NT2/D1 (cell line): ENCODE data around the gene KLF13.

Experiments used
- DNase-seq: peaks from one replicate; pipeline ENCODE4 v3.0.0-alpha.2; 2011; ENCODE audit warnings: low read depth, low spot score
- H3K27me3 ChIP-seq: 2 replicates; pipeline ENCODE4 v1.6.0; 2011; ENCODE audit warnings: mild to moderate bottlenecking; ENCODE audit not compliant: insufficient read length, insufficient read depth
- H3K36me3 ChIP-seq: 2 replicates; pipeline ENCODE4 v1.6.1; 2011; ENCODE audit warnings: mild to moderate bottlenecking, low read length, mixed read lengths; ENCODE audit not compliant: insufficient read depth, insufficient read length
- H3K4me1 ChIP-seq: 2 replicates; pipeline ENCODE4 v1.5.1; 2011; ENCODE audit not compliant: insufficient read depth, insufficient read length
- H3K4me3 ChIP-seq: 2 replicates; pipeline ENCODE4 v1.5.1; 2011; ENCODE audit warnings: low read depth; ENCODE audit not compliant: insufficient read length
- H3K9ac ChIP-seq: 2 replicates; pipeline ENCODE4 v1.6.0; 2011; ENCODE audit warnings: low read depth; ENCODE audit not compliant: insufficient read length
- H3K9me3 ChIP-seq: 2 replicates; pipeline ENCODE4 v1.5.1; 2011; ENCODE audit warnings: mild to moderate bottlenecking, low read length; ENCODE audit not compliant: insufficient read depth
- SUZ12 ChIP-seq: IDR thresholded peaks from 2 replicates; pipeline ENCODE4 v1.6.1; 2011; ENCODE audit not compliant: insufficient read length, insufficient read depth; ENCODE audit errors: extremely low read depth
- YY1 ChIP-seq: IDR thresholded peaks from 2 replicates; pipeline ENCODE4 v1.6.1; 2011; ENCODE audit not compliant: insufficient read length, insufficient read depth
- ZNF274 ChIP-seq: IDR thresholded peaks from 2 replicates; pipeline ENCODE4 v1.6.1; 2011; ENCODE audit warnings: mild to moderate bottlenecking, low read depth, low read length

Gene KLF13

GRCh38 chr15:31318429-31318828 lies 8.2 kb upstream of the KLF13 start:
- TF ChIP-seq ZNF274: no peak
- no peak for TF ChIP-seq SUZ12
- no peak for TF ChIP-seq YY1
- Histone ChIP-seq H3K9me3 (peaks cover 6% of the 10 kb centered on the region; the same call in 1 of the 2 replicates), H3K36me3 (no peaks in the 10 kb centered on the region), H3K4me1 (no peaks in the 10 kb centered on the region), H3K4me3 (no peak overlapping the region), H3K27me3 (peaks cover 12% of the 10 kb centered on the region), H3K9ac (no peak overlapping the region)
- no peak for DNase-seq

GRCh38 chr15:31320022-31320421 lies 6.6 kb upstream of the KLF13 start:
- no peaks in the 10 kb centered on the region for H3K36me3 ChIP-seq
- peaks cover 6% of the 10 kb centered on the region; the same call in 1 of the 2 replicates for H3K9me3 ChIP-seq
- H3K4me1 ChIP-seq: no peaks in the 10 kb centered on the region
- no peak overlapping the region for H3K9ac ChIP-seq
- H3K27me3 ChIP-seq: peaks cover 26% of the 10 kb centered on the region
- DNase-seq: no peak
- no peak for TF ChIP-seq SUZ12
- no peak overlapping the region for H3K4me3 ChIP-seq

- no peaks in the 10 kb centered on the region for H3K36me3 ChIP-seq
- no peak for TF ChIP-seq ZNF274
- no peak for TF ChIP-seq YY1
- no peak for TF ChIP-seq SUZ12
These were observed 5.2 kb upstream of the KLF13 start for GRCh38 chr15:31321418-31321817.

GRCh38 chr15:31322504-31322903 lies 4.1 kb upstream of the KLF13 start:
- DNase-seq: no peak
- Histone ChIP-seq H3K4me1 (no peaks in the 10 kb centered on the region), H3K9ac (no peak overlapping the region), H3K27me3 (peaks cover 30% of the 10 kb centered on the region), H3K4me3 (no peak overlapping the region), H3K9me3 (peaks cover 6% of the 10 kb centered on the region; the same call in 1 of the 2 replicates), H3K36me3 (no peaks in the 10 kb centered on the region)
- TF ChIP-seq ZNF274: no peak

More at GRCh38 chr15:31321418-31321817, 5.2 kb upstream of the KLF13 start:
- peaks cover 30% of the 10 kb centered on the region for H3K27me3 ChIP-seq
- DNase-seq: no peak
- peaks cover 6% of the 10 kb centered on the region; the same call in 1 of the 2 replicates for H3K9me3 ChIP-seq
- H3K4me3 ChIP-seq: no peak overlapping the region
- no peaks in the 10 kb centered on the region for H3K4me1 ChIP-seq
- no peak overlapping the region for H3K9ac ChIP-seq

- no peaks in the 10 kb centered on the region for H3K36me3 ChIP-seq
- no peaks in the 10 kb centered on the region for H3K4me1 ChIP-seq
- H3K9me3 ChIP-seq: peaks cover 6% of the 10 kb centered on the region; the same call in 1 of the 2 replicates
- H3K27me3 ChIP-seq: peaks cover 24% of the 10 kb centered on the region
- TF ChIP-seq ZNF274 (no peak), SUZ12 (no peak), YY1 (no peak)
- H3K4me3 ChIP-seq: no peak overlapping the region
- no peak for DNase-seq
- no peak overlapping the region for H3K9ac ChIP-seq
These were observed 3.0 kb upstream of the KLF13 start for GRCh38 chr15:31323627-31324026.

GRCh38 chr15:31324186-31324585 lies 2.4 kb upstream of the KLF13 start:
- no peaks in the 10 kb centered on the region for H3K36me3 ChIP-seq
- TF ChIP-seq SUZ12 (no peak), YY1 (no peak), ZNF274 (no peak)
- no peaks in the 10 kb centered on the region for H3K4me1 ChIP-seq
- H3K27me3 ChIP-seq: peaks cover 24% of the 10 kb centered on the region
- no peak overlapping the region for H3K9ac ChIP-seq
- no peak for DNase-seq
- H3K4me3 ChIP-seq: no peak overlapping the region
- H3K9me3 ChIP-seq: peaks cover 6% of the 10 kb centered on the region; the same call in 1 of the 2 replicates

- Histone ChIP-seq H3K4me3 (peak overlapping the region; percentile 49), H3K9ac (peak overlapping the region; percentile 88), H3K4me1 (peaks cover 5% of the 10 kb centered on the region), H3K27me3 (peaks cover 29% of the 10 kb centered on the region), H3K9me3 (peaks cover 6% of the 10 kb centered on the region; the same call in 1 of the 2 replicates), H3K36me3 (no peaks in the 10 kb centered on the region)
- TF ChIP-seq ZNF274: no peak
- no peak for TF ChIP-seq SUZ12
- DNase-seq: no peak
These were observed 1.6 kb upstream of the KLF13 start for GRCh38 chr15:31324806-31325594.

GRCh38 chr15:31325595-31326155 lies 960 bp upstream of the KLF13 start:
- Histone ChIP-seq H3K9me3 (peaks cover 6% of the 10 kb centered on the region; the same call in 1 of the 2 replicates), H3K4me3 (peak overlapping the region; percentile 49), H3K4me1 (peaks cover 5% of the 10 kb centered on the region), H3K27me3 (peaks cover 35% of the 10 kb centered on the region), H3K9ac (peak overlapping the region; percentile 88), H3K36me3 (no peaks in the 10 kb centered on the region)
- TF ChIP-seq ZNF274 (no peak), SUZ12 (no peak), YY1 (no peak)
- no peak for DNase-seq
